Measurements from ENCODE around the gene FUT2.
A peak's percentile ranks its signal among the peaks of the same experiment; 100 is the strongest.
"Not testable (repeated sequence)": the region's sequence is repeated elsewhere in the genome, so short reads cannot be mapped to it uniquely, and the experiment has no call there.

The FUT2 gene

GRCh38 chr19:48671446-48671995, 24.2 kb upstream of the FUT2 start:
- no peak for DNase-seq

DNA sequence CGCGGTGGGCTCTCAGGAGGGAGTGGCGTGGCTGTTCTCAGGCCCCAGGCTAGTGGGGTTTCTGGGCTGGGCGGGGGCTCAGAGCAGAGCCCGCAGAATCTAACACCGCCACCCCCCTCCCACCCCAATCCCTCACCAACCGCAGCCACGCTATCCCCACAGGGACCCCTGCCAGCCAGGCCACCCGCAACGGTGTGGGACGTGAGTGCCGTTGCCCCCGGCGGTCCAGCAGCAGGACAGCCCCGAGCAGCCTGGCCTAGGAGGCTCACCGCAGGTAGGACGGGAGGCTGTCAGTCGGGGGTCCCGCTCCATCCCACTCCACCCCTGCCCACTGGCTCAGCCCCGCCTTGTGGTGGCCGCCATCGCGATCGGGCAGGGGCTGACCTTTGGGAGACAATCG, 22.8 kb upstream of the FUT2 start, which contains the start of gene NTN5:
NTN5 (minus strand) TSS at position 24 of the 400 bp plus-strand sequence. CDS start 2,031 bp downstream, outside the sequence.
- DNase-seq = no peak

- no peak for DNase-seq
Observed at GRCh38 chr19:48673436-48674100, 22.2 kb upstream of the FUT2 start.

DNA sequence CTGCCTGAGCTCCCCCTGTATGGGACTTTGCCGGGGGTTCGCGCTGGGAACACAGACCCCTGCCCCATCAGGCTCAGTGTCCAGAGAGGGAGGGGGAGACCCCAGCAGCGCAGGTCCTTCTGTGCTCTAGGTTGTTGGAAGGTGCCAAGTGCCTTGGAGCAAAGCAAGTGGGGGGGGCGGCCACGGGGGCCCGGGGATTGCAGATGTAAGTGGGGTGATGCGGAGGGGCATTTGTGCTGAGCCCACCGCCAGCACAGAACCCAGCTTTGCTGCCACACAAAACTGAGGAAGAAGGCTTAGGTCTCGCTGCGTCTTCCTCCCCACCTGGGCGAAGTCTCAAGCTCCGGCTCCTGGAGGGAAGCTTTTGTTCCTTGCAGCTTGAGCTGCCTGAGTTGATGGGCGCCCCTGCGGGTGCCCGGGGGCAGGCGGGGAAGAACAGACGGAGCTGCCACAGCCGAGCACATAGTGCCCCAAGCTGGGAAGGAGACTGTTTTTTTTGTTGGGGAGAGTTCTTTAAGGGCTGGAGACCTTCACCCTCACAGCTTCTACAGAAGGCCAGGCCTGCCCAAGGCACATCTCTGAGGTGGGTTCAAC, 21.5 kb upstream of the FUT2 start:
- DNase-seq = no peak

GRCh38 chr19:48674921-48675824, 20.6 kb upstream of the FUT2 start:
- DNase-seq = peak; percentile 71

- no peak for DNase-seq
Observed at GRCh38 chr19:48676487-48676886, 19.3 kb upstream of the FUT2 start.

DNA sequence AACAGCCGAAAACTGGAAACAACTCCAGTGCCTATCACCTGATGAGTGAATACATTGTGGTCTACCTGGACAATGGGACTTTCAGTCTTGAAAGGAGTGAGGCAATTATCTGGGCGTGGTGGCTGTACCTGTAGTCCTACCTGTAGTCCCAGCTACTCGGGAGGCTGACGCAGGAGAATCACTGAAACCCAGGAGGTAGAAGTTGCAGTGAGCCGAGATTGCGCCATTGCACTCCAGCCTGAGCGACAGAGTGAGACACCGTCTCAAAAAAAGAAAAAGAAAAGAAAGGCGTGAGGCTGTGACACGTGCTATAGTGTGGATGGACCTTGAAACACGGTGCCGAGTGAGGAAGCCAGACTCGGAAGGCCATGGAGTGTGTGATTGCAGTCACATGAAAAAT, 18.9 kb upstream of the FUT2 start:
- DNase-seq = no peak

DNA sequence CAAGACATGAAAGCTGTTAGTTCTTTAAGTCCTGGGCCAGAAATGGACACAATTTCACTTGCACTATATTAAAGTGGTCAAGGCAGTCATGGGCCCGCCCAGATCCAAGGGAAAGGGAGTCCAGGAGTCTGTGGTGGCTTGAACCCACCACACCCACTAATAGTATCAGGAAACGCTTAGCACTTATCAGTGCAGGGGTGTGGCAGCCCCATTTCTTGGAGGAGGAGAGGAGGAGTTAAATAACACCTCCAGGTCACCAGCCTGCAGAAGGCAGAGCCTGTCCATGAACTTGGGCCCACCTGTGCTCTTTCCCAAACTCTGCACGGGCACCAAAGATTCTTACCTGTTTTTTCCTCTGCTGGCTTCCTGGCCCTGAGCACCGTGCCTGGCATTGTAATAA, 17.6 kb upstream of the FUT2 start:
- DNase-seq = no peak

- not testable (repeated sequence) for DNase-seq
Observed at GRCh38 chr19:48680006-48680405, 15.8 kb upstream of the FUT2 start.

DNA sequence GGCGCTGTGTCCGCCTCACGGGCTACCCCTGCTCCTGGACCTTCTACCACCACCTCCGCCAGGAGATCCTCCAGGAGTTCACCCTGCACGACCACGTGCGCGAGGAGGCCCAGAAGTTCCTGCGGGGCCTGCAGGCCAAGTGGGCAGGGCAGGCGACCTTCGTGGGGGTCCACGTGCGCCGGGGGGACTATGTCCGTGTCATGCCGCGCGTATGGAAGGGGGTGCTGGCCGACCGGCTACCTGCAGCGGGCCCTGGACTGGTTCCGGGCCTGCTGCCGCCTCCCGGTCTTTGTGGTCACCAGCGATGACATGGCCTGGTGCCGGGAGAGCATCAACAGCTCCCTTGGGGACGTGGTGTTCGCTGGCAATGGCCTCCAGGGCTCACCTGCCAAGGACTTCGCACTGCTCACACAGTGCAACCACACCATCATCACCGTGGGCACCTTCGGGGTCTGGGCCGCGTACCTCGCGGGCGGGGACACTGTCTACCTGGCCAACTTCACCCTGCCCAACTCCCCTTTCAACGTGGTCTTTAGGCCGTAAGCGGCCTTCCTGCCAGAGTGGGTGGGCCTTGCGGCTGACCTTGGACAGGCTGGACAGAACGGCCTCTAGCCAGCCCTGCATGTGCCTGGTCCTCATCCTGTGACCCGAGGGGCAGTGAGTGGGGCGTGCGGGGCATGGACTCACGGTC, 15.2 kb upstream of the FUT2 start:
- DNase-seq = no peak

GRCh38 chr19:48681127-48681470, 14.7 kb upstream of the FUT2 start:
- peak; percentile 95 for DNase-seq

GRCh38 chr19:48683349-48683748, 12.4 kb upstream of the FUT2 start:
- no peak for DNase-seq

GRCh38 chr19:48685583-48685982, 10.2 kb upstream of the FUT2 start:
- no peak for DNase-seq

- DNase-seq = no peak
Observed at GRCh38 chr19:48686088-48686487, 9.7 kb upstream of the FUT2 start.

DNA sequence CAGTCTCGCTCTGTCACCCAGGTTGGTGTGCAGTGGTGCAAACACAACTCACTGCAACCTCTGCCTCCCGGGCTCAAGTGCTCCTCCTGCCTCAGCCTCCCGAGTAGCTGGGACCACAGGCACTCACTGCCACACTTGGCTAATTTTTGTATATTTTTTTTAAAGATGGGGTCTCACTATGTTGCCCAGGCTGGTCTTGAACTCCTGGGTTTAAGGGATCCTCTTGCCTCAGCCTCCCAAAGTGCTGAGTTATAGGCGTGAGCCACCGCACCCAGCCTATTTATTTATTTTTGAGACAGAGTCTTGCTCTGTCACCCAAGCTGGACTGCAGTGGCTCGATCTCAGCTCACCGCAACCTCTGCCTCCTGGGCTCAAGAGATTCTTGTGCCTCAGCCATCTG, 9.1 kb upstream of the FUT2 start:
- DNase-seq = not testable (repeated sequence)

DNA sequence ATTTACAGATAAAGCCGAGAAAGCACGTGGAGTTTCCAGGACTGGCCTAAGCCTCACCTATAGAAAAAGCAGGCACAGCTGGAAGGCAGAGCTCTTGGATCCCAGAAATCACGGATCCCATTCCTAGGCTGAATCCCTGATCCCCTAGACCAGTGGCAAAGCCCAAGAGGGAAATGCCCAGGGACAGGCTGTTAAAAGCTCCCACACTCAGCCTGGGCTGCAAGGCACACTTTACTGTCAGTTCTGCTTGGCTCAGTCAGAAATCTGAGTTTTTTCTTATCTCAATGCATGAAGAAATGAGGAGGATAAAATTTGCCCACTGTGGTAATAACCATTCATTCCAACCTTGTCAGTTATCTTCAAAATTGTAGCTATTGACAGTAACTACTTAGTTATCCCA, 8.0 kb upstream of the FUT2 start:
- no peak for DNase-seq

DNA sequence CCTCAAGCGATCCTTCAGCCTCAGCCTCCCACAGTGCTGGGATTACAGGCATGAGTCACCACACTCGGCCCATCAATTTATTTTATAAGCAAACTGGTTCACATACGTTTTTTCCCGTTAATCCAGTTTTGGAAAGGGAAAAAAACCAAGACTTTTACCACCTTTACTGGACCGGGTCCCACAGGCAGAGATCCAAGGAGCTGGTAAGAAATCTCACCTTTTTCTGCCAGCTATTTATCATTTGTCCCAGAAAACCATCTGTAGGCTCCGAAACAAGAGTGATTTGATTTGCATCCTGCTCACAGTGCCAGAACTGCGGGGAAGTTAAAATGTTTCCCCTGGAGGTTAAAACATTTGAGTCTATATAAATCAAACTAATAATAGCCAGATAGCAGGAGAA, 6.3 kb upstream of the FUT2 start:
- no peak for DNase-seq

- DNase-seq = not testable (repeated sequence)
Observed at GRCh38 chr19:48693629-48694028, 2.1 kb upstream of the FUT2 start.

DNA sequence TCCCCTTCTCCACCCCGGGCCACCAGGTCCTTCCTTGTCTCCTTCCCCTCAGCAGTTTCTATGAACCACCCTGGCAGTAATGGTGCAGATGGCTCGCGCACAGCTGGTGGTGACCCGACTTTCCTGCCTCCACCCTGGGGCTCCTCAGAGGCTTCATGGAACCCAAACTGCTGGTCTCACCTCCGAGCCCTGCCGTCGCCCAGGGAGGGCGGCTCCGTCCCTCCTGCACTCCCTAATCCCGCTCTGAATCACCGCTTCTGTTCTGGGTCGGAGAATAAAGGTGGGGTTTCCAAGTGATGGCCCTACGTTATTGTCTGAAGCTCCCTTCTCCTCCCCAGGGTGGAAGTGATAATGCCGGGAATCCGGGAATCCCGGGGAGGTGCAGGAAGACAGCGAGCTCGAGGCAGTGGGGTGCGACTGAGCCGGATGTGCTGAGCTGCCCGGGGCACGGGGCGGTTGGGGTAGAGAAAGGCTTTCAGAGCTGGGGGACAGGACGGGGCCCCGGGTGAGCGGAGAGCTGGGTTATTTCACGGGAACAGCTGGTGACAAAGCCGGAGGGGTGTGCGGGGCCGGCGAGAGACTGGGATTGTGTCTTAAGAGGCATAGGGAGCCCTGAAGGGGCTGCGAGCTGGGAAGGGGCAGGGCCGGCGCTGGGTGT, 711 bp downstream of the FUT2 start:
- no peak for DNase-seq

DNA sequence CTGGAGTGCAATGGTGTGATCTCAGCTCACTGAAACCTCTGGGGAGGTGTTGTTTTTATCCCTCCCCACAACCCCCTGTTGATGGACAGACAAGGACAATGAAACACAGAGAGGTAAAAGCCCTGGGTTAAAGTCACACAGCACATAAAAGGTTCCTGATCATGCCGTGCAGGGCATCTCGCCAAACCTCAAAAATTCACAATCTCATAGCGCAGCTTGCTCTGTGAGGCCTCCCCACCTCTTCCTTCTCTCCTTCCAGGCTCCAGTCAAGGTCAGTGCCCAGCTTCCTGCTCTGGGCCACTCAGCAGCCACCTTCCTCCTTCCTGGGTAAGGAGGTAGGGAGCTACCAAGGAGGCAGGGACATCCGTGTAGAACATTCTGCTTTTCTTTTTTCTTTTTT, 2.3 kb downstream of the FUT2 start:
- no peak for DNase-seq

GRCh38 chr19:48702701-48703100, 6.9 kb downstream of the FUT2 start:
- DNase-seq = no peak

GRCh38 chr19:48703316-48703715, 7.5 kb downstream of the FUT2 start:
- no peak for DNase-seq

DNA sequence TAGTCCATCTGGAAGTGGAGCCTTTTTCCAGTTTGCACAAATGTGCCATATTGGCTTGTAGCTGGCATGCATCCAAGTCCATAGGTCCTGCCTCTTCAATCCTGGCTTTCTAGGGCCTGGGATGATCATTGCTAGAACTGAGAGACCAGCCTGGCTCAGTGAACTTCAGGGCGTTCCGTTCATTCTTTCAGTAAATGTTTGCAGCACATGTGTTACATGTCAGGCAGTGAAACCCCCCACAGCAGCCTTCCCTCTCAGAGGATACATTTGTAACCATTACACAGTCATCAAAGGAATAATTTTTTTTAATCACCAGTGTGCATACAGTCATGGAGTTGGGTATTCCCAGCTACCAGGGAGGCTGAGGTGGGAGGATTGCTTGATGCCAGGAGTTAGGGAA, 9.7 kb downstream of the FUT2 start:
- no peak for DNase-seq
